C4-2B (cell line): Measurements from ENCODE around the gene CD80.

ENCODE experiments used
- CTCF ChIP-seq: fragments of 450-650 bp; conservative IDR thresholded peaks from 2 replicates; pipeline ENCODE4 v1.5.1; 2017; ENCODE audit warnings: mild to moderate bottlenecking
- ZFX ChIP-seq: fragments of 450-650 bp; IDR thresholded peaks from 2 replicates; pipeline ENCODE4 v1.6.1; 2017

DNA sequence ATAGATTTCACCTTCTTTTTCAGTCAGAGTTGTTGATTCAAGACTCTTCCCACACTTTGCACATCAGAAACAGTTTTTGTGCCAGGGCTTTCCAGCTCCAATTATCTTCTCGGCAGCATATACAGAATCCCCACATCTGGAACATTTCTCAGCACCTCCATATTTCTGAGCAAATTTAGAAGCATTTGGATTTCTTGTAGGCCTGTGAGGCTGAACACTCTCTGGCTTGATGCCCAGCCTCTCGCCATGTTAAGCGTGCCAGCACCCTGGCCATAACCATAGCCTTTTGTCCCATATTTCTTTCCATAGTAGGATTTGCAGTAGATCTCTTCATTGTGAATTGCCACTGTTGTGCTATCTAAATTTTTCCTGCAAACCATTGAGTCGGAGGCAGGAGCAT lies 28.3 kb downstream of the CD80 start:
- TF ChIP-seq CTCF (no peak), ZFX (no peak)
